GM12878 (cell line): ENCODE results near the gene RERE. TPM values are rescaled to one million over a fixed set of nuclear protein-coding genes. Genes with fewer than 3 reads are reported as not detected.

ENCODE experiments used
- ATF7 ChIP-seq: fragments of 450-650 bp; IDR thresholded peaks from 2 replicates; pipeline ENCODE4 v1.6.1; 2016; ENCODE audit warnings: low read depth, mild to moderate bottlenecking
- BHLHE40 ChIP-seq, 2 experiments: fragments of 450-650 bp in 1 of 2; IDR thresholded peaks; 2 replicates each; pipeline ENCODE4 v1.6.1; 2011 to 2017; ENCODE audit warnings: low read depth in 2 of 2, borderline replicate concordance in 1 of 2, improper control_type of control experiment in 1 of 2, low read length in 1 of 2, mild to moderate bottlenecking in 1 of 2
- CHD4 ChIP-seq: fragments of 200-600 bp; sonication (generic); IDR thresholded peaks from 2 replicates; pipeline ENCODE4 v1.6.1; 2016; ENCODE audit warnings: mild to moderate bottlenecking
- DPF2 ChIP-seq: fragments of 450-650 bp; IDR thresholded peaks from 2 replicates; pipeline ENCODE4 v1.6.1; 2017; ENCODE audit warnings: mild to moderate bottlenecking
- E2F4 ChIP-seq: IDR thresholded peaks from 2 replicates; pipeline ENCODE4 v1.6.1; 2012; ENCODE audit warnings: low read depth, low read length, improper control_type of control experiment
- E2F8 ChIP-seq: fragments of 450-650 bp; IDR thresholded peaks from 2 replicates; pipeline ENCODE4 v1.6.1; 2018; ENCODE audit warnings: mild to moderate bottlenecking, low read depth, moderate library complexity; ENCODE audit not compliant: partially characterized antibody
- GATAD2B ChIP-seq: fragments of 450-650 bp; conservative IDR thresholded peaks from 2 replicates; pipeline ENCODE4 v1.6.1; 2017; ENCODE audit warnings: low read depth, mild to moderate bottlenecking, moderate library complexity
- IKZF2 ChIP-seq, 2 experiments: fragments of 450-650 bp; IDR thresholded peaks; 2 replicates each; pipeline ENCODE4 v1.6.1; 2017; ENCODE audit warnings: mild to moderate bottlenecking in 2 of 2, moderate library complexity in 2 of 2
- IRF4 ChIP-seq: IDR thresholded peaks from 2 replicates; pipeline ENCODE4 v1.6.1; 2011; ENCODE audit warnings: low read depth, low read length
- MEF2A ChIP-seq: IDR thresholded peaks from 2 replicates; pipeline ENCODE4 v1.6.1; 2011; ENCODE audit warnings: low read depth, mild to moderate bottlenecking, low read length, moderate library complexity; ENCODE audit not compliant: insufficient read depth
- MLLT1 ChIP-seq: fragments of 450-650 bp; IDR thresholded peaks from 2 replicates; pipeline ENCODE4 v1.6.1; 2016; ENCODE audit warnings: mild to moderate bottlenecking
- NFIC ChIP-seq: IDR thresholded peaks from 2 replicates; pipeline ENCODE4 v1.6.1; 2012; ENCODE audit warnings: low read depth, mild to moderate bottlenecking, inconsistent platforms, low read length, moderate library complexity
- PAX8 ChIP-seq: fragments of 450-650 bp; IDR thresholded peaks from 2 replicates; pipeline ENCODE4 v1.6.1; 2017; ENCODE audit warnings: mild to moderate bottlenecking, moderate library complexity
- PKNOX1 ChIP-seq: fragments of 450-650 bp; IDR thresholded peaks from 2 replicates; pipeline ENCODE4 v1.6.1; 2016; ENCODE audit warnings: mild to moderate bottlenecking
- RBBP5 ChIP-seq: fragments of 200-600 bp; sonication (generic); conservative IDR thresholded peaks from 2 replicates; pipeline ENCODE4 v1.6.1; 2016
- SMAD5 ChIP-seq: IDR thresholded peaks from 2 replicates; pipeline ENCODE4 v1.6.1; 2016; ENCODE audit warnings: antibody characterized with exemption, low read depth
- STAT3 ChIP-seq: IDR thresholded peaks from 2 replicates; pipeline ENCODE4 v1.6.1; 2011; ENCODE audit warnings: low read depth, low read length, improper control_type of control experiment
- USF1 ChIP-seq: IDR thresholded peaks from 2 replicates; pipeline ENCODE4 v1.6.1; 2011; ENCODE audit warnings: borderline replicate concordance, low read depth, mild to moderate bottlenecking, moderate library complexity, mixed read lengths, low read length; ENCODE audit not compliant: insufficient read depth; ENCODE audit errors: extremely low read length
- YBX1 ChIP-seq: fragments of 450-650 bp; IDR thresholded peaks from 2 replicates; pipeline ENCODE4 v1.6.1; 2016; ENCODE audit warnings: antibody characterized with exemption
- ZNF24 ChIP-seq: fragments of 450-650 bp; IDR thresholded peaks from 2 replicates; pipeline ENCODE4 v1.6.1; 2017; ENCODE audit warnings: antibody characterized with exemption, mild to moderate bottlenecking
- polyA plus RNA-seq, 11 experiments: library from polyadenylated mRNA; depleted of rRNA in 4 of 11; unstranded in 6 of 11; stranded (reverse) in 5 of 11; fragments of >200 nt; fragmentation: Nextera tagmentation in 4 of 11; fragmentation: Illumina TruSeq in 1 of 11; extraction: Ambion mirVana in 4 of 11; extraction: Trizol in 1 of 11; gene quantifications; 1 replicate in 1 of 11; 2 replicates in 10 of 11; pipeline versions ENCODE4 v1.2.1 to v1.2.3, GENCODE V29; 2011 to 2016; ENCODE audit warnings: inconsistent platforms in 2 of 11, missing spikeins in 2 of 11, low read depth in 1 of 11
- total RNA-seq, 4 experiments: library from RNA; depleted of rRNA in 3 of 4; stranded (reverse); fragments of >200 nt in 3 of 4; fragmentation: Illumina TruSeq in 1 of 4; extraction: Trizol in 1 of 4; gene quantifications; 2 replicates each; pipeline versions ENCODE4 v1.2.1 to v1.2.3, GENCODE V29; 2013 to 2021

Gene RERE
- total and polyA plus RNA-seq, 10 of the 15 experiments (the other 5 are each of a cell fraction or from before 2014, with no cell fraction given), result 5.2 to 60.5 (median 20.2) TPM

GRCh38 chr1:8848663-8849386 lies 31.4 kb upstream of the RERE start (continued):
- peak; percentile 13; the same call in 1 of the 2 replicates for TF ChIP-seq MLLT1
- TF ChIP-seq YBX1, result no peak
- no peak for TF ChIP-seq IKZF2 (IDR thresholded peaks at IDR 0.05)
- no peak for TF ChIP-seq CHD4
- 0 out of 4 replicates have a peak, but pooled peaks of 1 of the 2 experiments have one; percentile 20 for TF ChIP-seq BHLHE40 (IDR thresholded peaks at IDR 0.05; ENCODE audit: borderline replicate concordance in 1 of 2, low read depth in 2 of 2, low read length in 1 of 2)
- TF ChIP-seq PKNOX1, result no peak
- TF ChIP-seq E2F4, result no peak
- TF ChIP-seq DPF2, result peak; percentile 24; the same call in 1 of the 2 replicates
- no peak for TF ChIP-seq RBBP5
- no peak for TF ChIP-seq MEF2A
- TF ChIP-seq IRF4, result no peak
- TF ChIP-seq PAX8, result no peak
- TF ChIP-seq NFIC, result no peak
- no peak for TF ChIP-seq ZNF24
- TF ChIP-seq SMAD5, result no peak
- TF ChIP-seq USF1, result no peak
- TF ChIP-seq E2F8, result no peak
- no peak for TF ChIP-seq ATF7
- no peak for TF ChIP-seq GATAD2B
- TF ChIP-seq STAT3, result no peak
